ENCODE measurements around the gene JRKL.

Gene JRKL

GRCh38 chr11:96389720-96390487 is at the start of gene JRKL, which contains the start of gene CCDC82:
JRKL (plus strand) TSS chr11:96390013; CDS start chr11:96390650, 637 bp downstream.
CCDC82 (minus strand) TSS chr11:96389912; CDS start chr11:96384747, 5,165 bp downstream.
- peak; percentile 96 for DNase-seq

- no peak for DNase-seq
Observed at GRCh38 chr11:96340555-96340885, 49.3 kb upstream of the JRKL start.

- no peak for DNase-seq
Observed at GRCh38 chr11:96341211-96342013, 48.4 kb upstream of the JRKL start.

- DNase-seq = no peak
Observed at GRCh38 chr11:96342014-96342960, 47.5 kb upstream of the JRKL start.

GRCh38 chr11:96342961-96343711 is 46.7 kb upstream of the JRKL start, which contains the start of gene MAML2:
MAML2 (minus strand) TSS chr11:96343195; CDS start chr11:96341895, 1,300 bp downstream.
- DNase-seq = peak; percentile 97

GRCh38 chr11:96356848-96357247 is 33.0 kb upstream of the JRKL start:
- DNase-seq = no peak

- DNase-seq = no peak
Observed at GRCh38 chr11:96357794-96358193, 32.0 kb upstream of the JRKL start.

- DNase-seq = no peak
Observed at GRCh38 chr11:96358321-96358720, 31.5 kb upstream of the JRKL start.

GRCh38 chr11:96361778-96362177 is 28.0 kb upstream of the JRKL start:
- DNase-seq = no peak

GRCh38 chr11:96365493-96365892 is 24.3 kb upstream of the JRKL start:
- DNase-seq = no peak

GRCh38 chr11:96366024-96366423 is 23.8 kb upstream of the JRKL start:
- DNase-seq = no peak

- DNase-seq = peak; percentile 46
Observed at GRCh38 chr11:96367342-96367741, 22.5 kb upstream of the JRKL start.

GRCh38 chr11:96373826-96374225 is 16.0 kb upstream of the JRKL start:
- peak; percentile 32 for DNase-seq

GRCh38 chr11:96376796-96377195 is 13.0 kb upstream of the JRKL start:
- DNase-seq = no peak

GRCh38 chr11:96384156-96384555 is 5.7 kb upstream of the JRKL start:
- no peak for DNase-seq

GRCh38 chr11:96385187-96385586 is 4.6 kb upstream of the JRKL start:
- no peak for DNase-seq

- DNase-seq = peak; percentile 50
Observed at GRCh38 chr11:96388891-96389719, 708 bp upstream of the JRKL start.

GRCh38 chr11:96390488-96390792 is 627 bp downstream of the JRKL start:
- DNase-seq = peak; percentile 42

- DNase-seq = no peak
Observed at GRCh38 chr11:96391698-96392307, 2.0 kb downstream of the JRKL start.

- peak; percentile 51 for DNase-seq
Observed at GRCh38 chr11:96393753-96394348, 4.0 kb downstream of the JRKL start.

All from suppressor macrophage treated with lipopolysaccharide for 4 hours (primary cell).